K562 (cell line): ENCODE data around the gene CDKL4. TPM values are rescaled to one million over a fixed set of nuclear protein-coding genes. Genes with fewer than 3 reads are reported as not detected.
A peak's percentile ranks its signal among the peaks of the same experiment; 100 is the strongest.

Experiments used
- ATAC-seq: fragments of 200-7000 bp; cut with Tn5 transposase; 3 replicates; pipeline ENCODE4 v1.9.1; 2020; ENCODE audit warnings: moderate library complexity
- BruUV-seq: library from RNA; stranded (reverse); fragments of 400-500 nt; replicated peaks from 2 replicates; lab custom pipeline; 2021; lab: Mats Ljungman, UMichigan
- CTCF ChIA-PET: fragments of 300-600 bp; formaldehyde crosslinking; extraction: SDS; loops from one replicate; lab custom pipeline; 2021; ENCODE audit warnings: low intra/inter-chr PET ratio; lab: Yijun Ruan, JAX
- POLR2A ChIA-PET: fragments of 300-600, 350-650 bp; sonication (Branson Sonifier 250); formaldehyde crosslinking; extraction: SDS; loops from one replicate; lab custom pipeline; 2021; ENCODE audit warnings: antibody characterized with exemption, inconsistent platforms; lab: Yijun Ruan, JAX
- DNase-seq, 4 experiments: peaks; one replicate each; pipeline versions ENCODE4 v3.0.0 to v3.0.0-alpha.2; 2011 to 2018; ENCODE audit warnings: low spot score in 3 of 4, mixed read lengths in 3 of 4; ENCODE audit errors: extremely low read depth in 1 of 4
- FAIRE-seq: peaks from 2 replicates; lab custom pipeline; 2011; peaks lifted over from hg19 to GRCh38; lab: Jason Lieb, UNC
- H2AFZ ChIP-seq: 2 replicates; pipeline ENCODE4 v1.6.0; 2011; ENCODE audit warnings: low read depth, low read length, control low read depth, inconsistent platforms
- H3K27ac ChIP-seq: fragments of 200-600 bp; 3 replicates; pipeline ENCODE4 v1.8.0; 2011; ENCODE audit warnings: low read depth, mild to moderate bottlenecking, control low read depth, inconsistent platforms, low read length, moderate library complexity, mixed read lengths; ENCODE audit errors: extremely low read depth
- H3K27me3 ChIP-seq, 2 experiments: fragments of 300-600 bp in 1 of 2; 2 replicates in 1 of 2; 3 replicates in 1 of 2; pipeline versions ENCODE4 v1.6.0 to v1.8.0; 2011; ENCODE audit warnings: inconsistent platforms in 2 of 2, low read length in 2 of 2, mild to moderate bottlenecking in 1 of 2, mixed read lengths in 1 of 2, moderate library complexity in 1 of 2; ENCODE audit not compliant: control insufficient read depth in 2 of 2, insufficient read depth in 2 of 2
- H3K36me3 ChIP-seq: fragments of 300-600 bp; 3 replicates; pipeline ENCODE4 v1.8.0; 2011; ENCODE audit warnings: mild to moderate bottlenecking, low read length, inconsistent platforms; ENCODE audit not compliant: control insufficient read depth, insufficient read depth
- H3K4me1 ChIP-seq, 2 experiments: fragments of 200-600 bp in 1 of 2; replicated peaks in 1 of 2; 2 replicates in 1 of 2; 3 replicates in 1 of 2; pipeline versions ENCODE4 v1.5.1 to v1.8.0; 2011; ENCODE audit warnings: inconsistent platforms in 2 of 2, low read length in 2 of 2, mild to moderate bottlenecking in 1 of 2, mixed read lengths in 1 of 2, moderate library complexity in 1 of 2; ENCODE audit not compliant: control insufficient read depth in 2 of 2, insufficient read depth in 2 of 2
- H3K4me2 ChIP-seq: 2 replicates; pipeline ENCODE4 v1.6.1; 2011; ENCODE audit warnings: low read length, control low read depth, inconsistent platforms, mixed read lengths; ENCODE audit not compliant: insufficient read depth
- H3K4me3 ChIP-seq: fragments of 200-600 bp; sonication (generic), shearing (Covaris generic); 2 replicates; pipeline ENCODE4 v1.5.1; 2016; ENCODE audit warnings: control low read depth, inconsistent platforms
- H3K79me2 ChIP-seq: fragments of 200-600 bp; 3 replicates; pipeline ENCODE4 v1.8.0; 2011; ENCODE audit warnings: low read length, inconsistent platforms; ENCODE audit not compliant: control insufficient read depth, insufficient read depth
- H3K9ac ChIP-seq, 2 experiments: 2 replicates each; pipeline versions ENCODE4 v1.6.0 to v1.6.1; 2011; ENCODE audit warnings: low read depth in 2 of 2, low read length in 2 of 2, control low read depth in 1 of 2, inconsistent platforms in 1 of 2, mild to moderate bottlenecking in 1 of 2, mixed read lengths in 1 of 2; ENCODE audit not compliant: insufficient read depth in 1 of 2
- H3K9me1 ChIP-seq: one replicate; pipeline ENCODE4 v1.6.0; 2011; ENCODE audit warnings: inconsistent platforms, mild to moderate bottlenecking, low read length, moderate library complexity; ENCODE audit not compliant: control insufficient read depth, insufficient read depth
- H3K9me3 ChIP-seq: replicated peaks from 2 replicates; pipeline ENCODE4 v1.5.1; 2011; ENCODE audit warnings: low read depth, low read length, inconsistent platforms; ENCODE audit not compliant: control insufficient read depth, insufficient read depth
- H4K20me1 ChIP-seq: replicated peaks from 2 replicates; pipeline ENCODE4 v1.6.1; 2011; ENCODE audit warnings: low read length, inconsistent platforms, mixed read lengths; ENCODE audit not compliant: control insufficient read depth, insufficient read depth
- ARHGAP35 ChIP-seq: fragments of 450-650 bp; IDR thresholded peaks from 2 replicates; pipeline ENCODE4 v1.6.1; 2018; ENCODE audit not compliant: partially characterized antibody
- ARID1B ChIP-seq: fragments of 450-650 bp; IDR thresholded peaks from 2 replicates; pipeline ENCODE4 v1.6.1; 2016; ENCODE audit warnings: antibody characterized with exemption, mild to moderate bottlenecking, inconsistent platforms
- BHLHE40 ChIP-seq: IDR thresholded peaks from 2 replicates; pipeline ENCODE4 v1.6.1; 2011; ENCODE audit warnings: low read length, improper control_type of control experiment
- CEBPB ChIP-seq: fragments of 450-650 bp; IDR thresholded peaks from 2 replicates; pipeline ENCODE4 v1.6.1; 2016; ENCODE audit warnings: missing genetic modification characterization, missing compliant biosample characterization
- CTBP1 ChIP-seq: fragments of 450-650 bp; IDR thresholded peaks from 2 replicates; pipeline ENCODE4 v1.6.1; 2016; ENCODE audit warnings: borderline replicate concordance
- CXXC5 ChIP-seq: fragments of 250-450 bp; sonication (Bioruptor Pico); IDR thresholded peaks from 2 replicates; pipeline ENCODE4 v1.8.0; 2022; ENCODE audit warnings: inconsistent platforms, mild to moderate bottlenecking, moderate library complexity
- ESRRA ChIP-seq: fragments of 450-650 bp; IDR thresholded peaks from 2 replicates; pipeline ENCODE4 v1.6.1; 2014; ENCODE audit warnings: low read depth, mild to moderate bottlenecking, moderate library complexity, borderline replicate concordance
- HDAC3 ChIP-seq: fragments of 450-650 bp; IDR thresholded peaks from 2 replicates; pipeline ENCODE4 v1.6.1; 2018; ENCODE audit warnings: borderline replicate concordance, mild to moderate bottlenecking, moderate library complexity; ENCODE audit not compliant: partially characterized antibody
- KDM5B ChIP-seq: fragments of 200-600 bp; sonication (generic); IDR thresholded peaks from 2 replicates; pipeline ENCODE4 v1.6.1; 2012; ENCODE audit warnings: low read depth, mild to moderate bottlenecking, moderate library complexity, low read length, control low read depth, inconsistent platforms; ENCODE audit not compliant: insufficient replicate concordance
- L3MBTL2 ChIP-seq: fragments of 450-650 bp; IDR thresholded peaks from 2 replicates; pipeline ENCODE4 v1.6.1; 2016; ENCODE audit warnings: mild to moderate bottlenecking, moderate library complexity
- RAD21 ChIP-seq, 2 experiments: fragments of 250-450 bp in 1 of 2; fragments of 450-650 bp in 1 of 2; sonication (Bioruptor Pico) in 1 of 2; formaldehyde crosslinking in 1 of 2; IDR thresholded peaks in 1 of 2; conservative IDR thresholded peaks in 1 of 2; 2 replicates each; pipeline versions ENCODE4 v1.4.0 to v1.8.0; 2020 to 2022; ENCODE audit warnings: mild to moderate bottlenecking in 2 of 2, moderate library complexity in 1 of 2
- SMARCE1 ChIP-seq: fragments of 450-650 bp; IDR thresholded peaks from 2 replicates; pipeline ENCODE4 v1.7.1; 2016; ENCODE audit warnings: mild to moderate bottlenecking
- TEAD4 ChIP-seq, 2 experiments: sonication (generic) in 1 of 2; formaldehyde crosslinking in 1 of 2; IDR thresholded peaks; 2 replicates each; pipeline versions ENCODE4 v1.6.1 to v1.8.0; 2012 to 2022; ENCODE audit warnings: borderline replicate concordance in 1 of 2, inconsistent platforms in 1 of 2, low read length in 1 of 2, mild to moderate bottlenecking in 1 of 2, missing genetic modification reagents in 1 of 2
- ZBED1 ChIP-seq: IDR thresholded peaks from 2 replicates; pipeline ENCODE4 v1.6.1; 2014
- ZC3H4 ChIP-seq: sonication (generic); formaldehyde crosslinking; IDR thresholded peaks from 2 replicates; pipeline ENCODE4 v1.9.0; 2021; ENCODE audit warnings: missing genetic modification reagents, borderline replicate concordance
- ZNF133 ChIP-seq: fragments of 250-450 bp; sonication (Bioruptor Pico); IDR thresholded peaks from 2 replicates; pipeline ENCODE4 v1.4.0; 2020; ENCODE audit warnings: mild to moderate bottlenecking
- WGBS: fragments of 100-300 bp; shearing (Covaris generic); methylation state at CpG from one replicate; pipeline ENCODE4 v1.1.6; 2016; ENCODE audit warnings: low coverage, mixed read lengths; ENCODE audit not compliant: insufficient coverage; ENCODE audit errors: missing lambda C conversion rate; 5-methylcytosine and 5-hydroxymethylcytosine counted together
- in situ Hi-C: fragments of 300-500 bp; cut with MboI; formaldehyde crosslinking; loops from 4 replicates; pipeline ENCODE4 v1.15.0; 2018; ENCODE audit warnings: inconsistent platforms, mixed read lengths
- intact Hi-C: fragments of 100-400 bp; cut with micrococcal nuclease; formaldehyde crosslinking; loops from 2 replicates; pipeline ENCODE4 v1.14.2; 2022
- polyA plus RNA-seq, 8 experiments: library from polyadenylated mRNA; depleted of rRNA in 4 of 8; stranded (reverse) in 5 of 8; unstranded in 3 of 8; fragments of >200 nt; fragmentation: Nextera tagmentation in 2 of 8; fragmentation: Illumina TruSeq in 1 of 8; extraction: Ambion mirVana in 2 of 8; extraction: Trizol in 1 of 8; gene quantifications; 2 replicates each; pipeline versions ENCODE4 v1.2.1 to v1.2.3, GENCODE V29; 2011 to 2014; ENCODE audit warnings: inconsistent platforms in 1 of 8, missing spikeins in 1 of 8
- total RNA-seq, 7 experiments: library from RNA; depleted of rRNA in 6 of 7; stranded (reverse); fragments of >200 nt in 6 of 7; fragmentation: Illumina TruSeq in 2 of 7; extraction: Trizol in 2 of 7; gene quantifications; 2 replicates each; pipeline versions ENCODE4 v1.2.1 to v1.2.3, GENCODE V29; 2011 to 2021; ENCODE audit warnings: low replicate concordance in 1 of 7
- TF ChIP-seq, protein P1 (sequence below): fragments of 450-650 bp; IDR thresholded peaks from 2 replicates; pipeline ENCODE4 v1.6.1; 2016; ENCODE audit warnings: low read depth, mild to moderate bottlenecking, moderate library complexity
- TF ChIP-seq, protein P2 (sequence below): fragments of 250-450 bp; sonication (Bioruptor Pico); IDR thresholded peaks from 2 replicates; pipeline ENCODE4 v1.8.0; 2021; ENCODE audit warnings: moderate library complexity, mild to moderate bottlenecking, inconsistent platforms

CDKL4 gene
- total and polyA plus RNA-seq, 9 of the 15 experiments (the other 6 are each of a cell fraction or from before 2014, with no cell fraction given): not detected

DNA sequence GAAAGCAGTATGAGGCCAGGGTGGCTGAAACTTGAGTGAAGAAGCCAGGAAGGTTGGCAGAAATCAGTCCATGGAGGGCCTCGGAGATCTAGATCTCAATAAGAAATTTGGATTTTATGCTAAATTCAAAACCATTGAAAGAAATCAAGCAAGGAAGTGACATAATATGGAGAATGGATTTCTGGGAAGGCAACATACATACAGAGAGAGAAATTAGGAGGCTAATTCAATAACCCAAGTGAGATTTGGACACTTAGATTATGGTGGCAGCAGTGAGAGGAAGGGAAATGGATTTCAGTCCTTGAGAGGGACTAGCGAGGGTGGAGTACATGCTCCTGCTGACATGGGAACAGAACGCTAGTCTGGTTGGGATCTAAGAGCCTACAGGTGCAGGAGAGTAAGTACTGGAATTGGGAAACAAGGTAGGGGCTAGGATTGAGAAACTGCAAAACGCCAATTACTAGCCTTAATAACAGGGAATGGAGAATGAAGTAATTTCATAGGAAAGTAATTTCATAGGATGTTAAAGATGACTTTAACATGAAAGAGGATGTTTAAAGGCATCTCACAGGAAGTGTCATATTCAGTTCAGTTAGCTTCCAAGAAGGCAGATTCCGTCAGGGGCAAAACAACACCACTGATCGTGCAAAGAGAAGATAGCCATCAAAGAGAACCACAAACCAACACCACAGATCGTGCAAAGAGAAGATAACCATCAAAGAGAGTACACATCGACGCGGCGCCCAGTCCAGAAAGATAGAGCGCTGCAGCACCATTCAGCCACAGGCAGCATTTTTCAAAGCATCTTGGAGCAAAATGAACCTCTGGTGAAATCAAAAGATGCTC is 27.2 kb downstream of the CDKL4 start:
- H2AFZ ChIP-seq: peak overlapping the region; percentile 67
- POLR2A ChIA-PET: no interaction called here
- intact Hi-C loops: no loop called here
- no peaks in the 10 kb centered on the region for H3K9me1 ChIP-seq
- H3K27me3 ChIP-seq: no peaks in the 10 kb centered on the region
- BruUV-seq: no TSS peak
- CTCF ChIA-PET: interaction anchor here (0.6 kb wide), 1 partner anchor 514 kb away, joined by 3 read pairs; no protein-coding TSS in a partner anchor
- H4K20me1 ChIP-seq: no peaks in the 10 kb centered on the region
- H3K9me3 ChIP-seq: no peaks in the 10 kb centered on the region
- H3K27ac ChIP-seq: no peak overlapping the region
- no peak overlapping the region for H3K9ac ChIP-seq
- ATAC-seq (peak; percentile 56), FAIRE-seq (no peak), DNase-seq (no peak)
- peak overlapping the region; percentile 17; the same call in 1 of the 2 replicates for H3K4me2 ChIP-seq
- no peaks in the 10 kb centered on the region for H3K36me3 ChIP-seq
- no peak overlapping the region for H3K4me3 ChIP-seq
- WGBS: 7% methylated on average over 12 of the region's 12 CpGs
- no peaks in the 10 kb centered on the region for H3K79me2 ChIP-seq
- peaks cover 0 to 18% of the 10 kb centered on the region in 2 experiments; a peak in 4 of 5 replicates for H3K4me1 ChIP-seq
- in situ Hi-C loops: no loop called here
- no peak for TF ChIP-seq ARHGAP35
- peak; percentile 50 for TF ChIP-seq ARID1B
- peak; percentile 88; the same call in 1 of the 2 replicates for TF ChIP-seq ESRRA
- TF ChIP-seq SMARCE1: peak; percentile 70; the same call in 1 of the 2 replicates
- no peak for TF ChIP-seq CEBPB (tag)
- TF ChIP-seq BHLHE40: peak; percentile 74
- TF ChIP-seq ZNF133 (CRISPR knock-in tag): no peak
- TF ChIP-seq ZBED1: no peak
- TF ChIP-seq CXXC5: peak; percentile 16; the same call in 1 of the 2 replicates
- 0 out of 4 replicates have a peak, but pooled peaks of 1 of the 2 experiments have one; percentile 11 for TF ChIP-seq RAD21 (CRISPR knock-in tag; conservative IDR thresholded peaks at IDR 0.05 in 1 of 2, IDR thresholded peaks at IDR 0.05 in 1 of 2)
- no peak for TF ChIP-seq L3MBTL2
- TF ChIP-seq, protein P1, sequence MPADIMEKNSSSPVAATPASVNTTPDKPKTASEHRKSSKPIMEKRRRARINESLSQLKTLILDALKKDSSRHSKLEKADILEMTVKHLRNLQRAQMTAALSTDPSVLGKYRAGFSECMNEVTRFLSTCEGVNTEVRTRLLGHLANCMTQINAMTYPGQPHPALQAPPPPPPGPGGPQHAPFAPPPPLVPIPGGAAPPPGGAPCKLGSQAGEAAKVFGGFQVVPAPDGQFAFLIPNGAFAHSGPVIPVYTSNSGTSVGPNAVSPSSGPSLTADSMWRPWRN: peak; percentile 99
- TF ChIP-seq HDAC3: no peak
- no peak for TF ChIP-seq KDM5B
- no peak for TF ChIP-seq ZC3H4
- TF ChIP-seq CTBP1: peak; percentile 74; the same call in 1 of the 2 replicates
- peak; percentile 29; the same call in 1 of the 2 replicates for TF ChIP-seq TEAD4 (IDR thresholded peaks at IDR 0.05; ENCODE audit: low read length)
- TF ChIP-seq TEAD4 (CRISPR knock-in tag; IDR thresholded peaks at IDR 0.05; ENCODE audit: borderline replicate concordance): no peak
- TF ChIP-seq, protein P2, sequence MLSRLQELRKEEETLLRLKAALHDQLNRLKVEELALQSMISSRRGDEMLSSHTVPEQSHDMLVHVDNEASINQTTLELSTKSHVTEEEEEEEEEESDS (CRISPR knock-in tag): no peak
